Suppressor macrophage treated with lipopolysaccharide for 1 hour (primary cell): ENCODE data around the gene C3orf70.
"Not testable (repeated sequence)": the region's sequence is repeated elsewhere in the genome, so short reads cannot be mapped to it uniquely, and the experiment has no call there.

Experiments used
- DNase-seq, 3 donors: peaks; one replicate each; pipeline ENCODE4 v3.0.0-alpha.2; 2020 to 2022

The C3orf70 gene

DNA sequence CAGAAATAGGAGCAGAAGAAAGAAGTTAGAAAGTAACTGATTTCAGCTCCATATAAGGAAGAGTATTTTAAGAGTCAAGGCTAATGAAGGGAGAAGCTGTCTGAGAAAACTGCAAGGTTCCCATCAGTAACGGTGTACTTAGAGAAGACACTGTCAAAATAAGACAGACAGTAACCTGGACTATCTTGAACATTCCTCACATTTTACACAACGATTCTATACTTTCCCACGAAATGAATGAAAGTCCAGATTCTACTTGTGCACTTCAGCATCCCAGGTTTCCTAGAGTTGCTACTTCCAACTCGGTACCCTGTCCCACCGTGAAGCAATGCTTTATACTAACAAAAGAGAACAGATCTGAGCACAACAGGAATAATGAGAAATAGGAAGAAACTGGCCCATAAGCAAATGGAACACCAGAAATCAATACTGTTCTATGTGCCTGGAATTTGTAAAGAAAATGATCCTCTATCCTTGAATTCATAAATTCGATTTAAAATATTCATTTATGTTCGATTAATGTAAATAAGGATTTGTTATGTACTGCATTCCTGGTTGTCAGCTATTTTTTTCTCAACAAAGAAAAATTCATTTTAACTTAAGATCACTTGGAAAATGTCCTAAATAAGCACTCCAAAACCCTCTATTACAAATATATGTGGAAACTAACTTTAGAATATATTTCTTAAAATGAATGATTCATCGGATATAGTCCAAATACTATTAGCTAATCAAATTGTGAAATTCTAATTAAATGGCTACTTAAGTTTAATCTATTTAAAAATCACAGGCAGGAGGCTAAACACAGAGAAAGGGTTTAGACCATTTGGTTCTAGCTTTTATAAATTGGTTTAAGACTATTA lies 1.5 kb downstream of the C3orf70 start:
- DNase-seq: no peak

DNA sequence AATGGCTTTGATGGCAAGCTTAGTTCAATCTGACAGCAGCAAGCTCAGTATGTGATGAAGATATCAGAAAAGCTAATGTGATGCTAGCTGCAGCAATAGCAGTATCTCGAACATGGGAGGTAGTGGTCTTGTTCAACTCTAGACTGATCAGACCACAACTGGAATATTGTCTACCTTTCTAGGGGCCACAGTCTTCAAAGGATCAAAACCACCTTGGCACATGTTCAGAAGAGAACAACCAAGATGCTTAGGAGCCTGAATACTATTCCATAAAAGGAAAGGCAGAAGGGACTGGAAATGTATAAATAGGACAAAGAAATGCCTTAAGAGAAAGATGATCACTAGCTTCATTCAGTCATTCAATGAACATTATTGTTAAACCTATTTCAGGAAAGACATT lies 2.3 kb downstream of the C3orf70 start:
- no peak for DNase-seq

DNA sequence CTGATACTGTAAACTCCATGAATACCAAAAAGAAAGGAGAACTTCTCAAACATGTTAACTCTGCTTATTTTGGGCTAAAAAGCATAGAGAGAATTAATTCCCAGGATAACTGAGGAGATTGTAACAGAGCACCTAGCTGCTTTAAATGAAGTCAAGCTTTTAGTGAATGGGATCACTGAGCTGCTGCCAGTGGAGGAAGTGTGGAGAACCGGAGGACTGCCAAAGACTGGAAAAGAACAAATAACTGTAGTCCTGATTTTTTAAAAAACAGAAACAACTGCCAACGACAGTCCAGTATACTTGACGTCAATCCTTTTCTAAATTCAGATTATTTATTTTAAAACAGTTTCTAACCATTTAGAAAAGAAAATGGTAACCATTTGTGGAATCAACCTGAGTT lies 3.3 kb downstream of the C3orf70 start:
- DNase-seq: no peak

DNA sequence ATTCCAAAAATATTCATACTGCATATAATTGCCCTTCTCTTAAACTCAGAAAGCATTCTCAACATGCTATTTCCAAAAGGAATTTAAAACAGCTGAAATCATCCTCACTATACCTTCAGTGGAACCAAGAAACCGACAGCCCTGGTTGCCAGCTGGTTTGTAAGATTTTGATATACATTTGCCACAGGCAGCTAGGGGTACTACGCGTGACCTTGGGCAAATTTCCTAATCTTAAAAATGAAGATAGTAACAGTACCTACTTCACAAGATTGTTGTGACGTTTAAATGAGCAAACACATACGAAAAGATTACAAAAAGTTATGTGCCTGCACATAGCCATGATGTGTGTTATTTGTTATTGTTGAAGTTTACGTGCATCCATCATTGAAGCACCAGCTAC lies 7.3 kb downstream of the C3orf70 start:
- no peak for DNase-seq

DNA sequence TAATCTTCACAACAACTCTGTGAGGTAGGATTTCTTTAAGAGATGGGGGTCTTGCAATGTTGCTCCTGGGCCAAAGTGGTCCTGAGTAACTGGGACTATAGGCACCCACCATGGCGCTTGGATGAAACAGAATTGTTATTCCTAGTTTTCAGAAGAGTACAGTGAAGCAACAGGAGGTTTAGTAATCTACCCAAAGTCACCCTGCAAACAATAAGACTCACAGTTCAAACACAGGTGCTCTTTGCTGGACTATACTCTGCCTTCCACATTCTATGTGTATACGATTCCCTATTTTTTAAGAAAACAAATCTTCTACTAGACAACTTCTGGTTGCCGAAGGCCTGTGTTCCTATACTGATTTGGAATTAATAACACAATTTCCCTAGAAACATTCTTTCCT lies 8.1 kb downstream of the C3orf70 start:
- no peak for DNase-seq

DNA sequence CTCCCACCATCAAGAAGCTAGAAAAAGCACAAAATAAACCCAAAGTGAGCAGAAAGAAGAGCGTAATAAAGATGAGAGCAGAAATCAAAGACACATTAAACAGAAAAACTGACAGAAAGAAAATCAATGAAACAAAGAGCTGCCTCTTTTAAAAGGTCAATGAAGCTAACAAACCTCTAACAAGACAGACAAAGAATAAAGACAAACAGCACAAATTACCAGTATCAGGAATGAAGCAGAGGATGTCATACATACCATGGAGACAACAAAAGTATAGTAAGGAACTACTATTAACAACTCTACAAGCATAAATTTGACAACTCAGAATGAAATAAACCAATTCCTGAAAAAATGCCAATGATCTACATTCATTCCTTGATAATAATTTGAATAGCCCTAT lies 15.0 kb downstream of the C3orf70 start:
- no peak for DNase-seq

DNA sequence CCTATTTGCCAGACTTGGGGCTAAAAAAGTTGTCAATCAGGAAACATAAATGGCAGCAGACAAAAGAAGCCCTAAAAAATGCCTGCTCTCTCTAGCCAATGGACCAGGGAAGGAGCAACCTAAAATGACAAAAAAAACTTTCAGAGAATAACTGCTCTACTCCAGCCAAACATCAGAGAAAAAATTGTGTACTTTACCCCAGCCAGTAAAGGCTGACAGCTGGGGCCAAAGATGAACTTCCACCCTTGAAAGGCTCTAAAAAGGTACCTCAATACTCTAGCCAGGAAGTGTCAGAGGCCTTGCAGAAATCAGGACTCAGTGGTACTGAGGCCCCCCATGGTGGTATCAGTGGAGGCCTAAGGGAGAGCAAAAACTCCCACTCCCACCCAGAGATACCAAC lies 18.4 kb downstream of the C3orf70 start:
- no peak for DNase-seq

DNA sequence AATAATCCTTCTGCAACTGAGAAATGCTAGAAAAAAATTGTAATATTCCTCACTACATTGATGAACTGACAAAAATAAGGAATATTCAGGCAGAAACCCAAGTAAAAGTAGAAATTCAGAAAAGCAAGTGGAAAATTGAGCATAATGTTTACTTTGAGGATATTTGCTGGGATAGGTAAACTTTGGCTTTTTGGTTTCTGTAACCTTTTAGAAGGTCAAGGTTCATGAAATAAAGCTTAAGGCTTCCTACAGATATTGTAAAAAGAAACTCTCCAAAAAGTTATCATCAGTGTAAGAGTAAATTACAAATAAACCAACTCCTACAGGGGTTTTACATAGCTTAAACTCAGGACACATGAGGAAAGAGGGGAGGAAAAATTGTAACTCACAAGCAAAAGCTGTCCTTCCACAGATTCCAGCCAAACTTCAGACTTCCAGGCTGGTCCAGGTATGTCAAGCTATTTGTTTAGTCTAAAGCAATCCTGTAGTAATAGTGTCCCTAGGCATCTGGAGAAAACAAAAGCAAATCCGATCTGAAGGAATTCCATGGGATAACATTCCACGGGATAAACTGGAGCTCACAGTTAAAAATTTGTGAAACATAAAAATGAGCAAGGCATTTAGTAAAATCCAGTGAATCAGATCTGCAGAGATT lies 21.1 kb downstream of the C3orf70 start:
- DNase-seq: no peak

DNA sequence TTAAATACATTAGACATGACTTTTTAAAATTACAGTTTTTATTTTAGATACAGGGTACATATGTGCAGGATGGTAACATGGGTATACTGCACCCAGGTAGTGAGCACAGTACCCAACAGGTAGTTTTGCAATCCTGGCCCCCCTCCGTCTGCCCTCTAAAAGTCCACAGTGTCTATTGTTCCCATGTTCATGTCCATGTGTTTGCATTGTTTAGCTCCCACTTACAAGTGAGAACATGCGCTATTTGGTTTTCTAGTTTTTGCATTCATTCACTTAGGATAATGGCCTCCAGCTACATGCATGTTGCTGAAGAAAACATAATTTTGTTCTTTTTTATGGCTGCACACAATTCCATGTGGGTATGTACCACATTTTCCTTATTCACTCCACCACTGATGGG lies 23.8 kb downstream of the C3orf70 start:
- no peak for DNase-seq

DNA sequence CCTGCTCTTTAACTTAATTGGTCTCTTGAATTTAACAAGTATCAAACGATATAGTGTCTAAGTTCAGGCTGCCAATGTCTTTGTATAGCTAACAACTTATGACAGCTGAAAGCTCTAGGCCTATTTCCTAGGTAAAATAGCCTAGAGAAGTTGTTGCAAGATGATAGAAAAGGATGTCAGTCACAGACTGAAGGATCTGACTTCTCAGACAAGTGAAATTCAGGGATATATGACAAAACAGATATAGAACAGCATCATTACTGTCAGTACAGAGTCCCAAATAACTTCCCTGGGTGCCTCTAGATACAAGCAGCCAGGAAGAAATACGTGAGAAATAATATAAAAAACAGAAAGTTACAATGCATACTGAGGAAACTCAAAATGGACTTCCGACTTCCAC lies 26.7 kb downstream of the C3orf70 start:
- no peak for DNase-seq

DNA sequence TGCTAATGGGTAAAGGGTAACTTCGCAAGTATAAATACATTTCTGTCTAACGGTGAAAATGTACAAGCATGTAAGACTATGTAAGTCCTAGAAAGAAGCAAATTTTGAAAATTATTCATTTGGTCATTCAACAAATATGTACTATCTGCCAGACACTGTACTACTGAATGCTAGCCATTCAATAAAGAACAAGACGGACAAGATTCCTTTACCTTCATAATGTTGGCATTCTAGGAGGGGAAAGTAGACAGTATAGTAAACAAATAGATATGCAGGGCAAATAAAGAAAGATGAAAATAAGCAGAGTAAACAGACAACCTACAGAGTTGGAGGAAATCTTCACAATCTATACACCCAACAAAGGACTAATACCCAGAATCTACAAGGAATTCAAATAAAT lies 32.7 kb downstream of the C3orf70 start:
- no peak for DNase-seq

DNA sequence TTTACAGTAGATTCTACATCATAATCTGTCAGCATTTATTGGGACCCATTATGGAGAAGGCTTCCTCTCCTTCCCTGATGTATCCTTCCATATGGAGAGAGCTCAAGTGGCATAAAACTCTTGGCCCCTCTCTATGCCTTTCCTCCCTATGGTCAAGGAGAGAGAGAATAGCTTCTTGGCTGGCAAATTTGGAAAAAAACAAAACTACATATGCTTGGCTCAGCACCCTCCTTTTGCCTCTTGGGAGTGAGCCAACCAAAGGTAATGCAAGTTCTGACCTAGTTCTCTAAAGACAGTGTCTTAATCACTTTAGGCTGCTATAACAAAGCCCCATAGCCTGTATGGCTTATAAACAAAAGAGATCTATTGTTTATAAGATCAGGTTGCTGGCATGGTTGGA lies 37.5 kb downstream of the C3orf70 start:
- DNase-seq: no peak

DNA sequence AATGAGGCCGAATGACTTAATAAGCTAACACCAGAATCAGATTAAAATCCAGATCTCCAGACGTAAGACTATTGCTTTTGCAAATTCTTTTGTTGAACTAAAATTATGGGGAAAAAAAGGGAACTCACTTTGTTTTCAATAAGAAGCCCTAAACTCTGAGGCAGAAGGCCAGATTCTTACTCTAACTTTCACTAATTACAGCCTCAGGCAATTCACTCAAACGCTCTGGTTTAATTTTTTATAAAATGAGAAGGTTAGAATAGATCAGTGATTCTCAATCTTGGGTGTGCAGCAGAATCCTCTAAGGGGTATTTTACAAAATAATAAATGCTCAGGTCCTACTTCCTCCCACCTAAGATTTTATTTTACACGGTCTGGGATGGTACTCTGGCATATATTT lies 38.1 kb downstream of the C3orf70 start:
- DNase-seq: no peak

DNA sequence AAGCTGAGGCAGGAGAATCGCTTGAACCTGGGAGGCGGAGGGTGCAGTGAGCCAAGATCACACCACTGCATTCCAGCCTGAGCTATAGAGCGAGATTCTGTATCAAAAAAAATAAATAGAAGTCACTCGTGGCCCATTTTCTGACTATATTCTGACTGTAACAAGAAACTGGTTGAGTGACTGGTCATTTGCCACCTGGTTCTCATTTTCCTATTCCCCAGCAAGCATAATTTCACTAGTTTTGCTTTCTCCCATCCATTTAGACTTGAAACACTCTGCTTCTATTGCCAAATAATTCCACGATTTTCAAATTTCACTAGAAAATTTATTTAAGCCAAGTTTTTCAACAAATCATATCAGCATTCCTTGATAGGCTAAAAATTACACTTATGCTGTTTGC lies 40.7 kb downstream of the C3orf70 start:
- DNase-seq: no peak

DNA sequence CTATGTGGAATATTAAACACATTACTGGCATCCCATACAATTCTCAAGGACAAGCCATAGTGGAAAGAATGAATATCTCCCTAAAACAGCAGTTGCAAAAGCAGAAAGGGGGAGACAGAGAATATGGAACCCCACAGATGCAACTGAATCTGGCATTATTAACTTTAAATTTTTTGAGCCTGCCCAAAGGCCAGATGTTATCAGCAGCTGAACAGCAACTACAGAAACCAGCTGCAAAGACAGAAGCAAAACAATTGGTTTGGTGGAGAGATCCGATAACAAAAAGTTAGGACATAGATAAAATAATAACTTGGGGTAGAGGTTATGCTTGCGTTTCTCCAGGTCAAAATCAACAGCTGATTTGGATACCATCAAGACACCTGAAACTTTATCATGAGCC lies 43.8 kb downstream of the C3orf70 start:
- DNase-seq: not testable (repeated sequence)

DNA sequence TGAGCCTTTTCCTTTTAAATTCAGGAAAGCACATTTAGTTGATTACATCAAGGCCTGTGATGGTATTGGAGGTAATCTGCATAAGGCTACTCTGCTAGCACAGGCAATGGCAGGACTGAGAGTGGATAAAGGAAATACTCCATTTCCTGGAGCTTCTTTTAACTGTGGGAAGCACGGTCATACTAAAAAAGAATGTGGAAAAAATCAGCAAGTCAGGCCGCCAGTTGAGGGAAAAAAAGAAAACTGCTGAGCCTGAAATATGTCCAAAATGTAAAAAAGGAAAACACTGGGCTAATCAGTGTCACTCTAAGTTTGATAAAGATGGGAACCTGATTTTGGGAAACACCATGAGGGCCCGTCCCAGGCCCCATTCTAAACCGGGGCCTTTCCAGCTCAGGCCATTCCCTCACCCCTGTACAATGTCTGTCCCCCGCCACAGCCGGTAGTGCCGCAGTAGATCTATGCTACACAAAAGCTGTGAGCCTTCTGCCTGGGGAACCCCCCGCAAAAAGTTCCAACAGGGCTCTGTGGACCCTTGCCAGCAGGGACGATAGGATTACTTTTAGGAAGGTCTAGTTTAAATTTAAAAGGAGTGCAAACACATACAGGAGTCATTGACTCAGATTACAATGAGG lies 46.5 kb downstream of the C3orf70 start:
- DNase-seq: not testable (repeated sequence)

DNA sequence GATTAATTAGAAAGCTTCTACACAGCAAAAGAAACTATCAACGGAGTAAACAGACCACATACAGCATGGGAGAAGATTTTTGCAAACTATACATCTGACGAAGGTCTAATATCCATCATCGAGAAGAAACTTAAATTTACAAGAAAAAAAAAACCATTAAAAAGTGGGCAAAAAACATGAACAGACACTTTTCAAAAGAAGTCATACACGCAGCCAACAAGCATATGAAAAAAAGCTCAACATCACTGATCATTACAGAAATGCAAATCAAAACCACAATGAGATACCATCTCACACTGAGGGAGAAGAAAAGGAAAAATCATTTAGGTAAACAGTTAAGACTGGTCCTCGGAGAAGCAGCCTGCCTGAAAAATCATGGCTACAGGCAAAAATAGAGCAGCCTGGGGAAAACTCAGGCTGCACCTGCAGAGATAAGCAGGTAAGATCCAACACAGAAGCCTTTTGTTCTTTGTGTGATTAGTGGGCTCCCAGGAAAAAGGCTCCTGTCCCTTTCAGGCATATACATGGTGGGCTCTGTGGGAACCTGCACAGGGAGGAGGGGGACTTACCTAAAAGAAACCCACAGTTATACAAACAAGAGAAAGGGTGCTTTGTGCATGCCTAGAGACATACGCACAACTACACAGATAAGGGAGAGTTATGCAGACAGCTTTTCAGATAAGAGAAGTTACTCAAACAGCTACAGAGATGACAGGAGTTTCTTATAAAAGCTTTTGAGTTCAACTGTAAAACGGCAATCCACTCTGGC lies 49.3 kb downstream of the C3orf70 start:
- no peak for DNase-seq

DNA sequence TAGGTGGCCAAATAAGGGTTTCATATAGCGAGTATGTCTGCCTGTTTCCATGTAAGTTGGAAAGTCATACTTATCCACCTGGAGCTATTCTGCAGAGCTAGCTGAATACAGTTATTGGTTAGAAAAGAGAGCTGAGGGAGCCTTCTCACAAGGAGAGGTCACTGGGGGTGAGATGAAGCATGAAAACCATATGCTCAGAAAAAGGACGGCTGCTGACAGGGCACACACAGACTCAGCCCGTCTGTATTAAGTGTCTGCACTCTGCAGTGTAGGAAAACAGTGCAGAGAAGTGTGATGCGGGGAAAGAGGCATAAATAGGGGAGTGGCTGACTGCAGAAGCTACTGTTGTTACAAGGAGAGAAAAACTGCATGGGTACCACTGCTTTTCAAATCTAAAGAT lies 58.2 kb downstream of the C3orf70 start:
- no peak for DNase-seq

DNA sequence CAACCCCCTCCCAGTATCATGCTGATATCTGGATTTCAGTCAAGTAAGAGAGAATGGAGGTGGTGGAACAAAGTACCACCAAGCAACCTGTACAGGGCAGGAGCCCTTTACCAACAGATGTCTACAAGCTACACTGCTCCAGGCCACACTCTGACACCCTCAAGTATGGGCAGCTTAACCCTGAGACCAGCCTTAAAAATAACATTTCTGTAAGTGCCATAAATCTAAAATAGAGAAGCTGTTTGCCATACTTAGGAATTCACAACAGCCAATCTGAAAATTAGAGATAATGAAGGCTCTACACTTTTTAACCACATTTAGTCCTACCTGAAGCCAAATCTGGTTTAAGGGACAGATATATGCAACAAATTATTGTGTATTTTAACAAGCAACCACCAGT lies 59.7 kb downstream of the C3orf70 start:
- no peak for DNase-seq

DNA sequence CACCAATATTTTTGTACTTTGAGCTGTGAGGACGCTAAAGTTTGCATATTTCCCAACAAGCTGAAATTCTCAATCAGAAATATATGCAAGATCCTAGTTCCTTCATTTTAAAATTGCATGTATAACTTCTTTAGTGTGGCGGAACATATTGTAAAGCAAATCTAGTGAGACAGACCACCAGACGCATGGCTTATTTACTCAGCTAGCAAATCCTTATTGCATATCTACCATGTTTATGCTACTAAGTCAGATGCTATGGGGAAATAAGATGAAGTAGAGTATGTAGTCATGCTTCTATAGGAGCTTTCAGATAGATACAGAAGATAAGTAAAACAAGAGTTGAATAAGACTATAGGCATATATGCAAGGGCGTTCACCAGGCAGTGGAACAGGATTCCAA lies 62.0 kb downstream of the C3orf70 start:
- DNase-seq: no peak

DNA sequence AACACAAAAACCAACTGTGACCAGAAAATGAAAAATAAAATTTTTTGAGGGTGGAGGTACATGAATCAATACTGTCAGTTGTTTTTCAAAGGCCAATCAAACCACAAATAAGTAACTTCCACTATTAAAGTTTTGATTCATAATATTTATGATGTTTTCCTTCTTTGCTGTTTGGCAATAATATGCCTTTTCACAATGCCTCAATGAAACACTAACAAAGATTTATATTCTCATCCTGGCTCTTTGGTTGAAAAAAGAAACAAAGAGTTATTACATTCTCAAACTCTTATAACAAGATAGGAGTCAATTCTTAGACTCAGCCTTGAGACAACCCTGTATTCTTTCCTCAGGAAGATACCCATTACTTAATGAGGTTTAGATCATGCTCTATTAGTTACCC lies 63.1 kb downstream of the C3orf70 start:
- no peak for DNase-seq

DNA sequence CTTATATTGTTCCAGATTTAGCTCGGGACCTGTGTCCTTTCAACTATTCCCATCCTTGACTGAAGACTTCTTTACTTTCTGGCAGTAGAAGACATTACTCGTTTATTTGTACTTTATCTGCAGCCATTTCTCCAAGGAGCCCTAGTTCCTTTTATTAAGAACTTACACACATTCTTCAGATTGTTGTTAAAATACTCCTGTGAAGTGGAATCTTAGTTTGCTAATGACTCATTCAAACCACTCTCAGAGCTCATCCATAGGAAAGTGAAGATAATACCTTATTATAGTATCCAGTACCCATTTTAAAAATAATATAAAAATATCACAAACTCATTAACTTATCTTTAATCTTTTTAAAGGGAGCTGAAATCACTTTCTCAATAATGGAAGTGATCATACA lies 63.5 kb downstream of the C3orf70 start:
- no peak for DNase-seq

DNA sequence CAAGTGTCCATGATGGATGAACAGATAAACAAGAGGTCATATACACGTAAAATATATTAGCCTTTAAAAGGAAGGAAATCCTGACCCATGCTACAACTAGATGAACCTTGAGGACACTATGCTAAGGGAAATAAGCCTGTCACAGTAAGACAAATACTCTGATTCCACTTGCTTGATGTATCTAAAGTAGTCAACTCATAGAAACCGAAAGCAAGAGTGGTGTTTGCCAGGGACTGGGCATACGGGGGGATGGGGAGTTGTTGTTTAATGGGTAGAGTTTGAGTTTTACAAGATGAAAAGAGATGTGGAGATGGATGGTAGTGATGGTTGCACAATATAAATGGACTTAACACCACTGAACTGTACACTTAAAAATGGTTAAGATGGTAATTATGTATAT lies 65.4 kb downstream of the C3orf70 start:
- no peak for DNase-seq
